Measurements from ENCODE around the gene DCDC2C. TPM values are rescaled to one million over a fixed set of nuclear protein-coding genes. Genes with fewer than 3 reads are reported as not detected.

Gene DCDC2C
- total RNA-seq, 1 donor from 2014 or later: not detected

GRCh38 chr2:3704692-3705091, 1.3 kb downstream of the DCDC2C start:
- Mint-ChIP-seq H3K36me3 (ENCODE audit: low read depth) (no peaks in the 10 kb centered on the region), H3K9me3 (no peaks in the 10 kb centered on the region), H3K27me3 (peaks cover 33% of the 10 kb centered on the region), H3K27ac (no peak overlapping the region), H3K4me1 (no peaks in the 10 kb centered on the region), H3K4me3 (no peak overlapping the region)
- ChIA-PET POLR2A (no interaction called here), CTCF (interaction anchor here (0.6 kb wide), 1 partner anchor 18 kb away, joined by 3 read pairs; no protein-coding TSS in a partner anchor)
- TF ChIP-seq, protein P1, sequence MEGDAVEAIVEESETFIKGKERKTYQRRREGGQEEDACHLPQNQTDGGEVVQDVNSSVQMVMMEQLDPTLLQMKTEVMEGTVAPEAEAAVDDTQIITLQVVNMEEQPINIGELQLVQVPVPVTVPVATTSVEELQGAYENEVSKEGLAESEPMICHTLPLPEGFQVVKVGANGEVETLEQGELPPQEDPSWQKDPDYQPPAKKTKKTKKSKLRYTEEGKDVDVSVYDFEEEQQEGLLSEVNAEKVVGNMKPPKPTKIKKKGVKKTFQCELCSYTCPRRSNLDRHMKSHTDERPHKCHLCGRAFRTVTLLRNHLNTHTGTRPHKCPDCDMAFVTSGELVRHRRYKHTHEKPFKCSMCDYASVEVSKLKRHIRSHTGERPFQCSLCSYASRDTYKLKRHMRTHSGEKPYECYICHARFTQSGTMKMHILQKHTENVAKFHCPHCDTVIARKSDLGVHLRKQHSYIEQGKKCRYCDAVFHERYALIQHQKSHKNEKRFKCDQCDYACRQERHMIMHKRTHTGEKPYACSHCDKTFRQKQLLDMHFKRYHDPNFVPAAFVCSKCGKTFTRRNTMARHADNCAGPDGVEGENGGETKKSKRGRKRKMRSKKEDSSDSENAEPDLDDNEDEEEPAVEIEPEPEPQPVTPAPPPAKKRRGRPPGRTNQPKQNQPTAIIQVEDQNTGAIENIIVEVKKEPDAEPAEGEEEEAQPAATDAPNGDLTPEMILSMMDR (IDR thresholded peaks at IDR 0.05): no peak
- DNase-seq: no peak
- ATAC-seq (ENCODE audit: low read depth): no peak
- intact Hi-C loops (cut with micrococcal nuclease): no loop called here

GRCh38 chr2:3705782-3706181, 2.4 kb downstream of the DCDC2C start:
- Mint-ChIP-seq H3K4me3 (no peak overlapping the region), H3K27me3 (peaks cover 29% of the 10 kb centered on the region), H3K36me3 (ENCODE audit: low read depth) (no peaks in the 10 kb centered on the region), H3K4me1 (no peaks in the 10 kb centered on the region), H3K27ac (no peak overlapping the region), H3K9me3 (no peaks in the 10 kb centered on the region)
- TF ChIP-seq, protein P1 (IDR thresholded peaks at IDR 0.05): no peak
- CTCF ChIA-PET: no interaction called here
- intact Hi-C loops (cut with micrococcal nuclease): no loop called here
- no peak for ATAC-seq (ENCODE audit: low read depth)
- no peak for DNase-seq
- POLR2A ChIA-PET: no interaction called here

- DNase-seq (no peak), ATAC-seq (ENCODE audit: low read depth) (no peak)
- TF ChIP-seq, protein P1 (IDR thresholded peaks at IDR 0.05): no peak
- Mint-ChIP-seq H3K27ac (no peak overlapping the region), H3K9me3 (peaks cover 2% of the 10 kb centered on the region), H3K4me3 (no peak overlapping the region), H3K27me3 (peaks cover 26% of the 10 kb centered on the region), H3K36me3 (ENCODE audit: low read depth) (no peaks in the 10 kb centered on the region), H3K4me1 (no peaks in the 10 kb centered on the region)
- intact Hi-C loops (cut with micrococcal nuclease): no loop called here
- POLR2A ChIA-PET: no interaction called here
- CTCF ChIA-PET: no interaction called here
Measured at GRCh38 chr2:3706892-3707291, 3.5 kb downstream of the DCDC2C start.

- ChIA-PET POLR2A (no interaction called here), CTCF (no interaction called here)
- Mint-ChIP-seq H3K9me3 (peaks cover 2% of the 10 kb centered on the region), H3K27ac (no peak overlapping the region), H3K36me3 (ENCODE audit: low read depth) (no peaks in the 10 kb centered on the region), H3K4me1 (no peaks in the 10 kb centered on the region), H3K4me3 (no peak overlapping the region), H3K27me3 (peaks cover 14% of the 10 kb centered on the region)
- intact Hi-C loops (cut with micrococcal nuclease): no loop called here
- DNase-seq (no peak), ATAC-seq (ENCODE audit: low read depth) (no peak)
- TF ChIP-seq, protein P1 (IDR thresholded peaks at IDR 0.05): no peak
Measured at GRCh38 chr2:3708576-3708975, 5.2 kb downstream of the DCDC2C start.

- CTCF ChIA-PET: no interaction called here
- no peak overlapping the region for H3K4me3 Mint-ChIP-seq
- ATAC-seq (ENCODE audit: low read depth): no peak
Measured at GRCh38 chr2:3709225-3709624, 5.8 kb downstream of the DCDC2C start.

More at GRCh38 chr2:3709225-3709624, 5.8 kb downstream of the DCDC2C start:
- no peak overlapping the region for H3K27ac Mint-ChIP-seq
- peaks cover 2% of the 10 kb centered on the region for H3K9me3 Mint-ChIP-seq
- POLR2A ChIA-PET: no interaction called here
- DNase-seq: no peak
- peaks cover 14% of the 10 kb centered on the region for H3K27me3 Mint-ChIP-seq
- H3K4me1 Mint-ChIP-seq: no peaks in the 10 kb centered on the region
- TF ChIP-seq, protein P1 (IDR thresholded peaks at IDR 0.05): no peak
- intact Hi-C loops (cut with micrococcal nuclease): no loop called here
- no peaks in the 10 kb centered on the region for H3K36me3 Mint-ChIP-seq (ENCODE audit: low read depth)

Data from activated B cell treated with CpG ODN at 0.5 μM for 24 hours (primary cell).